ENCODE results near the gene SLC10A6. TPM values are rescaled to one million over a fixed set of nuclear protein-coding genes. Genes with fewer than 3 reads are reported as not detected.

SLC10A6 gene
- total RNA-seq, 3 donors from 2014 or later = 0.43 to 0.92 TPM; not detected in 1

DNA sequence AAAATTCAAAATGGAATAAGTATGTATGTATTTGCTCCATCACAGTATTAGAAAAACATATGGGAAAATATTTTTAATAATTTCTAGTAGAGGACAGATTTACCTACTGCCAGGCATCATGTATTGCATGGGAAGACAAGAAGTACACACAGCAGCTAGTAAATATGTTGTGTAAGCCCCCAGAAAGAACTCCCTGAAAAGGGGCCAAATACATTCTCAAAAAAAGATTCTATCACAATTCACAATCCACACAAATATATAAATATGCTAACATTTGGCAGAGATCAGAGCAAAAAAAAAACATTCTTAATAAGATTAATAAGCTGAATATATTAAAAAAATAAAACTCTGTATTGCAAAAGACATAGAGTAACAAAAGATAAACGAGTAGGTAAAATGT, 28.0 kb downstream of the SLC10A6 start:
- H3K4me3 ChIP-seq = no peak overlapping the region
- TF ChIP-seq, protein P1, sequence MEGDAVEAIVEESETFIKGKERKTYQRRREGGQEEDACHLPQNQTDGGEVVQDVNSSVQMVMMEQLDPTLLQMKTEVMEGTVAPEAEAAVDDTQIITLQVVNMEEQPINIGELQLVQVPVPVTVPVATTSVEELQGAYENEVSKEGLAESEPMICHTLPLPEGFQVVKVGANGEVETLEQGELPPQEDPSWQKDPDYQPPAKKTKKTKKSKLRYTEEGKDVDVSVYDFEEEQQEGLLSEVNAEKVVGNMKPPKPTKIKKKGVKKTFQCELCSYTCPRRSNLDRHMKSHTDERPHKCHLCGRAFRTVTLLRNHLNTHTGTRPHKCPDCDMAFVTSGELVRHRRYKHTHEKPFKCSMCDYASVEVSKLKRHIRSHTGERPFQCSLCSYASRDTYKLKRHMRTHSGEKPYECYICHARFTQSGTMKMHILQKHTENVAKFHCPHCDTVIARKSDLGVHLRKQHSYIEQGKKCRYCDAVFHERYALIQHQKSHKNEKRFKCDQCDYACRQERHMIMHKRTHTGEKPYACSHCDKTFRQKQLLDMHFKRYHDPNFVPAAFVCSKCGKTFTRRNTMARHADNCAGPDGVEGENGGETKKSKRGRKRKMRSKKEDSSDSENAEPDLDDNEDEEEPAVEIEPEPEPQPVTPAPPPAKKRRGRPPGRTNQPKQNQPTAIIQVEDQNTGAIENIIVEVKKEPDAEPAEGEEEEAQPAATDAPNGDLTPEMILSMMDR (IDR thresholded peaks at IDR 0.05) = no peak
- no peaks in the 10 kb centered on the region for H3K9me3 ChIP-seq
- DNase-seq (no peak), ATAC-seq (no peak)
- no peaks in the 10 kb centered on the region for H3K36me3 ChIP-seq (ENCODE audit: low read depth)
- no peaks in the 10 kb centered on the region for H3K4me1 ChIP-seq (ENCODE audit: low read depth)
- intact Hi-C loops (cut with DNase I, micrococcal nuclease) = no loop called here

DNA sequence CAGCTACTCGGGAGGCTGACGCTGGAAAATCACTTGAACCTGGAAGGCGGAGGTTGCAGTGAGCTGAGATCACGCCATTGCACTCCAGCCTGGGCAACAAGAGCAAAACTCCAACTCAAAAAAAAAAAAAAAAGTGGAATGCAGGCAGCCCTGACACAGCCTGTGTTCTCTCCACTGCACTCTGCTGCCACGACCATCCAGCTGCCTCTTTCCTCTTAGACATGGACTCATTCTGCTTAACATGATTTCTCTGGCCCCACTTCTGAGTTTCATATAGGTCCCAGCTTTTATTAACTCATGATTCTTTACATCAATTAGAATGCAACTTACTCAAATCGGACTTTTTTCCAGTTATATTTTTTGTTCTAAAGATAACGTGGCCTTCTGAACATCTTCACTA, 29.6 kb downstream of the SLC10A6 start:
- H3K4me1 ChIP-seq (ENCODE audit: low read depth) = no peaks in the 10 kb centered on the region
- intact Hi-C loops (cut with DNase I, micrococcal nuclease) = no loop called here
- TF ChIP-seq, protein P1 (IDR thresholded peaks at IDR 0.05) = no peak

DNA sequence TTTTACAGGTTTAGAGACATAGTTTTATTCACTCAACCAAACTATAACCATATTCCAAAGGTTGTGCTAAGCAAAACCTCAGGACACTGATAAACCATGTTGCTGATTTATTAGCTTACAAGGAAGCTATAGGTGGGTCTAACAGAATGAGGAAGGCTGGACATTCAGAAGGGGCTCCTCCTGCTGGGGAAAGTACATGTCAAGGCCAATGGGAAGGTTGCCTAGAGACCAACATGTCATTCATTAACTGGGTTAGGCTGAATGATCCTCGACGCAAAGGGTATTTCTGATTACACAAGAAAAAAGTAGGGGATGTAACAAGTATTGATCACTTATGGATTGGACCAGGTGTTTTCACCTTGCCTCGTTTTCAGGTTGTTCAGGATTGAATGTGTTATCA, 30.3 kb downstream of the SLC10A6 start:
- intact Hi-C loops (cut with DNase I, micrococcal nuclease) = no loop called here
- TF ChIP-seq, protein P1 (IDR thresholded peaks at IDR 0.05) = no peak
- H3K4me3 ChIP-seq = no peak overlapping the region

More for the DNA sequence above, 29.6 kb downstream of the SLC10A6 start:
- H3K4me3 ChIP-seq = no peak overlapping the region
- ATAC-seq (no peak), DNase-seq (no peak)
- H3K9me3 ChIP-seq = peaks cover 8% of the 10 kb centered on the region
- no peaks in the 10 kb centered on the region for H3K36me3 ChIP-seq (ENCODE audit: low read depth)

DNA sequence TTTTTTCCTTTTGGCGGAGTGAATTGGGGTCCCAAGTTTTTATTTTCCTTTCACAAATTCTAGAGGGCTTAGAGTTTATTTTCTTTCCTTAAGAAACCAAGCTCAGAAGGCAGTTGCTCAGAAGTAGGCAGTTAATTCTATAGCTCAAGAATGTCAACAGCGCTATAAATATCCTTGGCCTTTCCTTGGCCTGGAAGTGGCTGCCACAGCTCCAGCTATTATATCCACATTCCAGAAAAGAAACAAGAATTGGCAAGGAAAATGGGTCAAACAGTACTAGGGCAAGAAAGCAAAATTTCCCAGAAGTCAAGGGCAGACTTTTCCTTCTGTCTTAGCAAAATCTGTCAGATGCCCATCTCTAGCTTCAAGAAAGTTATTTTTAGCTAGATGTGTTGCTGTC, 31.0 kb downstream of the SLC10A6 start:
- TF ChIP-seq, protein P1 (IDR thresholded peaks at IDR 0.05) = no peak
- Histone ChIP-seq H3K4me3 (no peak overlapping the region), H3K36me3 (ENCODE audit: low read depth) (no peaks in the 10 kb centered on the region), H3K9me3 (peaks cover 8% of the 10 kb centered on the region), H3K4me1 (ENCODE audit: low read depth) (no peaks in the 10 kb centered on the region)
- intact Hi-C loops (cut with DNase I, micrococcal nuclease) = no loop called here
- DNase-seq (no peak), ATAC-seq (no peak)

More for the DNA sequence above, 30.3 kb downstream of the SLC10A6 start:
- peaks cover 8% of the 10 kb centered on the region for H3K9me3 ChIP-seq
- no peaks in the 10 kb centered on the region for H3K4me1 ChIP-seq (ENCODE audit: low read depth)
- DNase-seq (no peak), ATAC-seq (no peak)
- no peaks in the 10 kb centered on the region for H3K36me3 ChIP-seq (ENCODE audit: low read depth)

DNA sequence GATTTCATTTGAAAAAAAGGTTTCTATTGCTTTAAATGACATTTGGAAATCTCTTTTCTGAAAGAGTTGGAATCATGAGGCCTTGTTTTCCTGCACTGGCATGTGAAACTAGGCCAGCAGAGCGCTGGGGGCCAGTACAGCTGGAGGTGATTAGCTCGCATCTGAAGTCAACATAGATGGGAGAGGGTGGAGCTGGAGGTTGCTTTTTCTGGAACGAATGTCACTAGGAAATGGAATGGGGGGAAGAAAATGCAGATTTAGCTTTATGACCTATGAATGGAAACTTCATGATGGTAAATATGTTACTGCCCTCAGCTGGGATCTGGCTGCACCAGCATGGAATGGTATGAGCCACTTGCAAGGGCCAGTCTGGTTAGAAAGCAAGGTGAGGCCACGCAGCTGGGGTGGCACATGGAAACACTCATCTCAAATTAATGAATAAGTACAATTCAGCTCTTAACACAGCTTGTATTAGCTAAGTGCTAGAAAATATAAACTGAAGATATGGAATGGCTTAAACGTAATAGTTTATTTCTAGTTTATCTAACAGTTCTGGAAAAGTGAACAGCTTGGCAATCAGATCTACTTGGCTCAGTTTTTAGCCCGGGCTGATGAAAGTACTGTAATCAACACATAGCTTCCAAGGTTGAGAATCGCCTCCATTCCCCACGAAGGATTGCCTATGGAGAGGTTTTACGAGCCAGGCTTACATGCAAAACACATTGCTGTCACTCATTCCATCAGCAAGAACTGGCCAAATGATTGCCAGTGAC, 32.5 kb downstream of the SLC10A6 start:
- no peaks in the 10 kb centered on the region for H3K36me3 ChIP-seq (ENCODE audit: low read depth)
- peaks cover 8% of the 10 kb centered on the region for H3K9me3 ChIP-seq
- intact Hi-C loops (cut with DNase I, micrococcal nuclease) = no loop called here
- ATAC-seq = no peak
- TF ChIP-seq, protein P1 (IDR thresholded peaks at IDR 0.05) = no peak
- no peaks in the 10 kb centered on the region for H3K4me1 ChIP-seq (ENCODE audit: low read depth)
- DNase-seq = no peak
- H3K4me3 ChIP-seq = no peak overlapping the region
